GM12878 (cell line): Measurements from ENCODE around the gene IL27RA. TPM values are rescaled to one million over a fixed set of nuclear protein-coding genes. Genes with fewer than 3 reads are reported as not detected.

Source experiments
- ATAC-seq: fragments of 200-7000 bp; cut with Tn5 transposase; 3 replicates; pipeline ENCODE4 v1.9.1; 2020; ENCODE audit warnings: mild to moderate bottlenecking, moderate library complexity
- BruUV-seq: library from RNA; stranded (reverse); fragments of 400-500 nt; replicated peaks from 2 replicates; lab custom pipeline; 2021; lab: Mats Ljungman, UMichigan
- CTCF ChIA-PET: fragments of 300-600 bp; sonication (Branson Sonifier 250); formaldehyde crosslinking; extraction: SDS; loops from one replicate; lab custom pipeline; 2021; ENCODE audit warnings: inconsistent platforms; lab: Yijun Ruan, JAX
- POLR2A ChIA-PET: fragments of 350-600 bp; formaldehyde crosslinking; extraction: SDS; loops from one replicate; lab custom pipeline; 2021; ENCODE audit warnings: inconsistent platforms; lab: Charles Lee
- RAD21 ChIA-PET: fragments of 300-600 bp; sonication (Branson Sonifier 250); formaldehyde crosslinking; loops from one replicate; lab custom pipeline; 2023; ENCODE audit warnings: antibody characterized with exemption; ENCODE audit not compliant: unreplicated experiment; lab: Charles Lee
- SMC1A ChIA-PET: fragments of 300-600 bp; sonication (Branson Sonifier 250); formaldehyde crosslinking; loops from one replicate; lab custom pipeline; 2023; ENCODE audit not compliant: unreplicated experiment, uncharacterized antibody; lab: Charles Lee
- DNase-seq: peaks from one replicate; pipeline ENCODE4 v3.0.0-alpha.2; 2011; ENCODE audit warnings: low read depth, low spot score
- FAIRE-seq: peaks from 3 replicates; lab custom pipeline; 2011; peaks lifted over from hg19 to GRCh38; lab: Jason Lieb, UNC
- H2AFZ ChIP-seq: 2 replicates; pipeline ENCODE4 v1.6.0; 2011; ENCODE audit warnings: low read depth, low read length, control low read depth; ENCODE audit not compliant: control insufficient read depth
- H3K27ac ChIP-seq: 2 replicates; pipeline ENCODE4 v1.5.1; 2011; ENCODE audit warnings: control low read depth; ENCODE audit not compliant: control insufficient read depth, insufficient read depth
- H3K27me3 ChIP-seq, 2 experiments: replicated peaks in 1 of 2; 2 replicates each; pipeline versions ENCODE4 v1.6.0 to v1.6.1; 2011; ENCODE audit warnings: low read length in 1 of 2; ENCODE audit not compliant: control insufficient read depth in 2 of 2, insufficient read depth in 2 of 2
- H3K36me3 ChIP-seq, 2 experiments: 2 replicates each; pipeline ENCODE4 v1.5.1; 2011; ENCODE audit warnings: low read length in 1 of 2; ENCODE audit not compliant: control insufficient read depth in 2 of 2, insufficient read depth in 2 of 2
- H3K4me1 ChIP-seq: 2 replicates; pipeline ENCODE4 v1.6.1; 2011; ENCODE audit warnings: mild to moderate bottlenecking, low read length, moderate library complexity, mixed read lengths; ENCODE audit not compliant: control insufficient read depth, insufficient read depth
- H3K4me2 ChIP-seq: 2 replicates; pipeline ENCODE4 v1.6.0; 2011; ENCODE audit warnings: control low read depth; ENCODE audit not compliant: control insufficient read depth, insufficient read depth
- H3K4me3 ChIP-seq: fragments of 200-600 bp; sonication (generic); 2 replicates; pipeline ENCODE4 v1.5.1; 2016
- H3K79me2 ChIP-seq: 2 replicates; pipeline ENCODE4 v1.6.0; 2011; ENCODE audit warnings: low read length; ENCODE audit not compliant: control insufficient read depth, insufficient read depth
- H3K9ac ChIP-seq: 2 replicates; pipeline ENCODE4 v1.8.0; 2011; ENCODE audit warnings: low read length, control low read depth, mixed read lengths; ENCODE audit not compliant: control insufficient read depth, insufficient read depth
- H3K9me3 ChIP-seq: replicated peaks from 3 replicates; pipeline ENCODE4 v1.5.1; 2011; ENCODE audit warnings: mild to moderate bottlenecking, low read length; ENCODE audit not compliant: control insufficient read depth, insufficient read depth
- H4K20me1 ChIP-seq: 2 replicates; pipeline ENCODE4 v1.6.0; 2011; ENCODE audit not compliant: control insufficient read depth, insufficient read depth
- BRCA1 ChIP-seq: IDR thresholded peaks from 2 replicates; pipeline ENCODE4 v1.6.1; 2011; ENCODE audit warnings: low read depth, low read length, improper control_type of control experiment
- CEBPB ChIP-seq, 2 experiments: fragments of 150-350 bp in 1 of 2; IDR thresholded peaks; 2 replicates each; pipeline ENCODE4 v1.6.1; 2012 to 2014; ENCODE audit warnings: low read depth in 2 of 2, low read length in 2 of 2, borderline replicate concordance in 1 of 2, inconsistent platforms in 1 of 2
- CHD4 ChIP-seq: fragments of 200-600 bp; sonication (generic); IDR thresholded peaks from 2 replicates; pipeline ENCODE4 v1.6.1; 2016; ENCODE audit warnings: mild to moderate bottlenecking
- EP300 ChIP-seq, 2 experiments: fragments of 150-350 bp in 1 of 2; IDR thresholded peaks; 2 replicates each; pipeline ENCODE4 v1.6.1; 2011 to 2012; ENCODE audit warnings: low read depth in 2 of 2, low read length in 2 of 2, borderline replicate concordance in 1 of 2, improper control_type of control experiment in 1 of 2, inconsistent platforms in 1 of 2; ENCODE audit not compliant: control insufficient read depth in 1 of 2
- FOXK2 ChIP-seq: fragments of 450-650 bp; IDR thresholded peaks from 2 replicates; pipeline ENCODE4 v1.6.1; 2017; ENCODE audit warnings: mild to moderate bottlenecking, moderate library complexity
- HDAC2 ChIP-seq: fragments of 200-600 bp; sonication (generic); IDR thresholded peaks from 2 replicates; pipeline ENCODE4 v1.6.1; 2017
- IKZF1 ChIP-seq: fragments of 450-650 bp; conservative IDR thresholded peaks from 2 replicates; pipeline ENCODE4 v1.6.1; 2017; ENCODE audit warnings: antibody characterized with exemption, mild to moderate bottlenecking
- IRF5 ChIP-seq: fragments of 450-650 bp; IDR thresholded peaks from 2 replicates; pipeline ENCODE4 v1.6.1; 2017; ENCODE audit warnings: borderline replicate concordance
- JUND ChIP-seq: IDR thresholded peaks from 2 replicates; pipeline ENCODE4 v1.6.1; 2012; ENCODE audit warnings: low read depth, mild to moderate bottlenecking, low read length, improper control_type of control experiment, moderate library complexity
- NFXL1 ChIP-seq: fragments of 450-650 bp; IDR thresholded peaks from 2 replicates; pipeline ENCODE4 v1.6.1; 2017; ENCODE audit warnings: antibody characterized with exemption, mild to moderate bottlenecking, borderline replicate concordance
- NR2C1 ChIP-seq: fragments of 450-650 bp; IDR thresholded peaks from 2 replicates; pipeline ENCODE4 v1.6.1; 2017; ENCODE audit warnings: antibody characterized with exemption, mild to moderate bottlenecking, moderate library complexity
- POLR2AphosphoS2 ChIP-seq: IDR thresholded peaks from 2 replicates; pipeline ENCODE4 v1.6.1; 2011; ENCODE audit warnings: low read depth, mild to moderate bottlenecking, low read length, improper control_type of control experiment, moderate library complexity
- RAD51 ChIP-seq: fragments of 450-650 bp; IDR thresholded peaks from 2 replicates; pipeline ENCODE4 v1.6.1; 2016; ENCODE audit warnings: moderate library complexity, mild to moderate bottlenecking, inconsistent platforms
- TARDBP ChIP-seq: IDR thresholded peaks from 2 replicates; pipeline ENCODE4 v1.6.1; 2016; ENCODE audit warnings: borderline replicate concordance
- ZNF24 ChIP-seq: fragments of 450-650 bp; IDR thresholded peaks from 2 replicates; pipeline ENCODE4 v1.6.1; 2017; ENCODE audit warnings: antibody characterized with exemption, mild to moderate bottlenecking
- WGBS: methylation state at CpG from one replicate; pipeline ENCODE4 v1.1.6; 2016; ENCODE audit warnings: low lambda C conversion rate; ENCODE audit not compliant: insufficient replicate concordance, insufficient coverage; ENCODE audit errors: missing lambda C conversion rate; 5-methylcytosine and 5-hydroxymethylcytosine counted together
- in situ Hi-C: fragments of 300-500 bp; cut with MboI; formaldehyde crosslinking; loops from 9 replicates; pipeline ENCODE4 v1.14.3; 2018; ENCODE audit warnings: mixed read lengths
- intact Hi-C: fragments of 100-400 bp; cut with micrococcal nuclease; formaldehyde crosslinking; loops from one replicate; pipeline ENCODE4 v1.14.2; 2022; ENCODE audit not compliant: unreplicated experiment
- polyA plus RNA-seq, 11 experiments: library from polyadenylated mRNA; depleted of rRNA in 4 of 11; unstranded in 6 of 11; stranded (reverse) in 5 of 11; fragments of >200 nt; fragmentation: Nextera tagmentation in 4 of 11; fragmentation: Illumina TruSeq in 1 of 11; extraction: Ambion mirVana in 4 of 11; extraction: Trizol in 1 of 11; gene quantifications; 1 replicate in 1 of 11; 2 replicates in 10 of 11; pipeline versions ENCODE4 v1.2.1 to v1.2.3, GENCODE V29; 2011 to 2016; ENCODE audit warnings: inconsistent platforms in 2 of 11, missing spikeins in 2 of 11, low read depth in 1 of 11
- total RNA-seq, 4 experiments: library from RNA; depleted of rRNA in 3 of 4; stranded (reverse); fragments of >200 nt in 3 of 4; fragmentation: Illumina TruSeq in 1 of 4; extraction: Trizol in 1 of 4; gene quantifications; 2 replicates each; pipeline versions ENCODE4 v1.2.1 to v1.2.3, GENCODE V29; 2013 to 2021
- TF ChIP-seq, protein P1 (sequence below): IDR thresholded peaks from 2 replicates; pipeline ENCODE4 v1.6.1; 2011; ENCODE audit warnings: low read depth, low read length, improper control_type of control experiment, borderline replicate concordance
- TF ChIP-seq, protein P2 (sequence below): IDR thresholded peaks from 2 replicates; pipeline ENCODE4 v1.6.1; 2012; ENCODE audit warnings: improper control_type of control experiment, low read depth, low read length; ENCODE audit not compliant: insufficient replicate concordance

Gene IL27RA
- total and polyA plus RNA-seq, 10 of the 15 experiments (the other 5 are each of a cell fraction or from before 2014, with no cell fraction given), result 8.4 to 63.5 (median 41.2) TPM

DNA sequence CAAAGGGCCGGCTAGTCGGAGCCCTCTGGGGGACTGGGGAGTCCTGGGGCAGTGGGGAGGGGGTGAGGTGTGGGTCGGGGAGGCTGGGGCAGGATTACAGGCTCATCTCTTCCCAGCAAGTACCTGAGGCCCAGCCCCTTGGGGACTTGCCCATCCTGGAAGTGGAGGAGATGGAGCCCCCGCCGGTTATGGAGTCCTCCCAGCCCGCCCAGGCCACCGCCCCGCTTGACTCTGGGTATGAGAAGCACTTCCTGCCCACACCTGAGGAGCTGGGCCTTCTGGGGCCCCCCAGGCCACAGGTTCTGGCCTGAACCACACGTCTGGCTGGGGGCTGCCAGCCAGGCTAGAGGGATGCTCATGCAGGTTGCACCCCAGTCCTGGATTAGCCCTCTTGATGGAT is 20.4 kb downstream of the IL27RA start:
- RAD21 ChIA-PET, result no interaction called here
- H3K4me1 ChIP-seq, result no peaks in the 10 kb centered on the region
- no peak overlapping the region for H3K4me2 ChIP-seq
- no peak for DNase-seq
- H3K36me3 ChIP-seq, result peaks cover 8 to 12% of the 10 kb centered on the region in 2 experiments; a peak in 3 of 4 replicates
- SMC1A ChIA-PET, result interaction anchor here (0.7 kb wide), 1 partner anchor 170 kb away, joined by 3 read pairs; no protein-coding TSS in a partner anchor
- POLR2A ChIA-PET, result no interaction called here
- no peaks in the 10 kb centered on the region for H4K20me1 ChIP-seq
- intact Hi-C loops, result no loop called here
- TF ChIP-seq BRCA1, result no peak
- TF ChIP-seq ZNF24, result no peak
- no peak for TF ChIP-seq TARDBP
- TF ChIP-seq, protein P1, sequence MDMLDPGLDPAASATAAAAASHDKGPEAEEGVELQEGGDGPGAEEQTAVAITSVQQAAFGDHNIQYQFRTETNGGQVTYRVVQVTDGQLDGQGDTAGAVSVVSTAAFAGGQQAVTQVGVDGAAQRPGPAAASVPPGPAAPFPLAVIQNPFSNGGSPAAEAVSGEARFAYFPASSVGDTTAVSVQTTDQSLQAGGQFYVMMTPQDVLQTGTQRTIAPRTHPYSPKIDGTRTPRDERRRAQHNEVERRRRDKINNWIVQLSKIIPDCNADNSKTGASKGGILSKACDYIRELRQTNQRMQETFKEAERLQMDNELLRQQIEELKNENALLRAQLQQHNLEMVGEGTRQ, result no peak
- no peak for TF ChIP-seq CEBPB (IDR thresholded peaks at IDR 0.05; ENCODE audit: borderline replicate concordance in 1 of 2, low read depth in 2 of 2, low read length in 2 of 2)
- TF ChIP-seq NR2C1, result no peak
- TF ChIP-seq IKZF1, result no peak
- TF ChIP-seq POLR2AphosphoS2, result no peak
- no peak for TF ChIP-seq IRF5
- no peak for TF ChIP-seq FOXK2
- no peak for TF ChIP-seq CHD4
- no peak for TF ChIP-seq EP300 (IDR thresholded peaks at IDR 0.05; ENCODE audit: borderline replicate concordance in 1 of 2, control insufficient read depth in 1 of 2, low read depth in 2 of 2, low read length in 2 of 2)
- no peak for TF ChIP-seq RAD51
- TF ChIP-seq, protein P2, sequence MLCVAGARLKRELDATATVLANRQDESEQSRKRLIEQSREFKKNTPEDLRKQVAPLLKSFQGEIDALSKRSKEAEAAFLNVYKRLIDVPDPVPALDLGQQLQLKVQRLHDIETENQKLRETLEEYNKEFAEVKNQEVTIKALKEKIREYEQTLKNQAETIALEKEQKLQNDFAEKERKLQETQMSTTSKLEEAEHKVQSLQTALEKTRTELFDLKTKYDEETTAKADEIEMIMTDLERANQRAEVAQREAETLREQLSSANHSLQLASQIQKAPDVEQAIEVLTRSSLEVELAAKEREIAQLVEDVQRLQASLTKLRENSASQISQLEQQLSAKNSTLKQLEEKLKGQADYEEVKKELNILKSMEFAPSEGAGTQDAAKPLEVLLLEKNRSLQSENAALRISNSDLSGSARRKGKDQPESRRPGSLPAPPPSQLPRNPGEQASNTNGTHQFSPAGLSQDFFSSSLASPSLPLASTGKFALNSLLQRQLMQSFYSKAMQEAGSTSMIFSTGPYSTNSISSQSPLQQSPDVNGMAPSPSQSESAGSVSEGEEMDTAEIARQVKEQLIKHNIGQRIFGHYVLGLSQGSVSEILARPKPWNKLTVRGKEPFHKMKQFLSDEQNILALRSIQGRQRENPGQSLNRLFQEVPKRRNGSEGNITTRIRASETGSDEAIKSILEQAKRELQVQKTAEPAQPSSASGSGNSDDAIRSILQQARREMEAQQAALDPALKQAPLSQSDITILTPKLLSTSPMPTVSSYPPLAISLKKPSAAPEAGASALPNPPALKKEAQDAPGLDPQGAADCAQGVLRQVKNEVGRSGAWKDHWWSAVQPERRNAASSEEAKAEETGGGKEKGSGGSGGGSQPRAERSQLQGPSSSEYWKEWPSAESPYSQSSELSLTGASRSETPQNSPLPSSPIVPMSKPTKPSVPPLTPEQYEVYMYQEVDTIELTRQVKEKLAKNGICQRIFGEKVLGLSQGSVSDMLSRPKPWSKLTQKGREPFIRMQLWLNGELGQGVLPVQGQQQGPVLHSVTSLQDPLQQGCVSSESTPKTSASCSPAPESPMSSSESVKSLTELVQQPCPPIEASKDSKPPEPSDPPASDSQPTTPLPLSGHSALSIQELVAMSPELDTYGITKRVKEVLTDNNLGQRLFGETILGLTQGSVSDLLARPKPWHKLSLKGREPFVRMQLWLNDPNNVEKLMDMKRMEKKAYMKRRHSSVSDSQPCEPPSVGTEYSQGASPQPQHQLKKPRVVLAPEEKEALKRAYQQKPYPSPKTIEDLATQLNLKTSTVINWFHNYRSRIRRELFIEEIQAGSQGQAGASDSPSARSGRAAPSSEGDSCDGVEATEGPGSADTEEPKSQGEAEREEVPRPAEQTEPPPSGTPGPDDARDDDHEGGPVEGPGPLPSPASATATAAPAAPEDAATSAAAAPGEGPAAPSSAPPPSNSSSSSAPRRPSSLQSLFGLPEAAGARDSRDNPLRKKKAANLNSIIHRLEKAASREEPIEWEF, result no peak
- TF ChIP-seq JUND, result no peak
- no peak for TF ChIP-seq HDAC2
- no peak for TF ChIP-seq NFXL1
- ATAC-seq, result no peak
- no peaks in the 10 kb centered on the region for H3K79me2 ChIP-seq
- no TSS peak for BruUV-seq
- H3K27ac ChIP-seq, result no peak overlapping the region
- H3K27me3 ChIP-seq, result no peaks in the 10 kb centered on the region; a peak in 1 of 4 replicates
- no peak overlapping the region for H3K4me3 ChIP-seq
- no peak overlapping the region for H3K9ac ChIP-seq
- H2AFZ ChIP-seq, result no peak overlapping the region
- CTCF ChIA-PET, result interaction anchor here (0.5 to 2.4 kb wide), 4 partner anchors 9 to 173 kb away, joined by 3 to 14 read pairs (median 4); no protein-coding TSS in a partner anchor
- H3K9me3 ChIP-seq, result peaks cover 2% of the 10 kb centered on the region; the same call in 1 of the 3 replicates
- WGBS, result 70% methylated on average over 8 of the region's 9 CpGs
- FAIRE-seq, result no peak
- in situ Hi-C loops, result loop anchor here (25.0 kb wide), 1 partner anchor 765 kb away; no protein-coding TSS in a partner anchor
